ENCODE measurements around the gene FOXN1. TPM values are rescaled to one million over a fixed set of nuclear protein-coding genes. Genes with fewer than 3 reads are reported as not detected.
A peak's percentile ranks its signal among the peaks of the same experiment; 100 is the strongest.
"Not testable (repeated sequence)": the region's sequence is repeated elsewhere in the genome, so short reads cannot be mapped to it uniquely, and the experiment has no call there.

Gene FOXN1
- total RNA-seq, 1 donor from 2014 or later: not detected

GRCh38 chr17:28574526-28574925 lies 68.4 kb downstream of the FOXN1 start:
- DNase-seq (ENCODE audit: low read depth): no peak
- Histone ChIP-seq H3K27me3 (ENCODE audit: control insufficient read depth, insufficient read depth, low read length) (no peaks in the 10 kb centered on the region), H3K4me3 (ENCODE audit: low read depth, low read length) (no peak overlapping the region), H3K36me3 (ENCODE audit: control insufficient read depth, insufficient read depth, low read length) (no peaks in the 10 kb centered on the region)
- TF ChIP-seq, protein P1, sequence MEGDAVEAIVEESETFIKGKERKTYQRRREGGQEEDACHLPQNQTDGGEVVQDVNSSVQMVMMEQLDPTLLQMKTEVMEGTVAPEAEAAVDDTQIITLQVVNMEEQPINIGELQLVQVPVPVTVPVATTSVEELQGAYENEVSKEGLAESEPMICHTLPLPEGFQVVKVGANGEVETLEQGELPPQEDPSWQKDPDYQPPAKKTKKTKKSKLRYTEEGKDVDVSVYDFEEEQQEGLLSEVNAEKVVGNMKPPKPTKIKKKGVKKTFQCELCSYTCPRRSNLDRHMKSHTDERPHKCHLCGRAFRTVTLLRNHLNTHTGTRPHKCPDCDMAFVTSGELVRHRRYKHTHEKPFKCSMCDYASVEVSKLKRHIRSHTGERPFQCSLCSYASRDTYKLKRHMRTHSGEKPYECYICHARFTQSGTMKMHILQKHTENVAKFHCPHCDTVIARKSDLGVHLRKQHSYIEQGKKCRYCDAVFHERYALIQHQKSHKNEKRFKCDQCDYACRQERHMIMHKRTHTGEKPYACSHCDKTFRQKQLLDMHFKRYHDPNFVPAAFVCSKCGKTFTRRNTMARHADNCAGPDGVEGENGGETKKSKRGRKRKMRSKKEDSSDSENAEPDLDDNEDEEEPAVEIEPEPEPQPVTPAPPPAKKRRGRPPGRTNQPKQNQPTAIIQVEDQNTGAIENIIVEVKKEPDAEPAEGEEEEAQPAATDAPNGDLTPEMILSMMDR (IDR thresholded peaks at IDR 0.05; ENCODE audit: insufficient read depth, low read length, poor library complexity, severe bottlenecking): no peak

DNA sequence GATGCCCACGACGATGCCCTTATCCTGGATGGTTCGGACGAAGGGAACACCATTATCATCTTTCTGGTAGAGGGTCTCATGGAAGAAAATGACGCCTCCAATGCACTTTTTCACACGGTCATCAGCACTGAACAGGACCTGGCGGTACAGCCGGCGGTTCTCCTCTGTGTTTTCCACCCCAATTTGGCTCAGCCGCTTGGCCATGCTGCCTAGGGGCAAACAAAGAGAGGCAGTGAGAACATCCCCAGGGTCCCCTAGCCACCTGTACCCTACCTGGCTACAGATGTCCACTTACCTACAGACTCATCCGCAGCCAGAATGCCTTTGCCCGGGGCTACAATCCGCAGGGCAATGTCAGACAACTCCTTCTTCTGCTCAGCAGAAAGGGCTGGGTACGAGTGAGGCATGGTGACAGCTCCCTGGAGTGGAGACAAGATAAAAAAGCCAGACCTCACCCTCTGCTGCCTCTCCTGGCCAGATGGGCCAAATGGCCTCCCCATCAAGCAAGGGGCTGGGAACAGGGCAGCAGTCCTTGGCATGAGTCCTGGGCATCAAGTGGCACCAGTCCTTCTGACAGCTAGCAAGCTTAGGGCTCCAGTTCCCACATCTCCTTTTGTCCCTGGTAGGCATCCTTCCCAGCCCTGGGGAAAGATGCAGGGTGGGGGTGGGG lies 69.1 kb downstream of the FOXN1 start:
- DNase-seq (ENCODE audit: low read depth): no peak
- TF ChIP-seq, protein P1 (IDR thresholded peaks at IDR 0.05; ENCODE audit: insufficient read depth, low read length, poor library complexity, severe bottlenecking): no peak
- Histone ChIP-seq H3K36me3 (ENCODE audit: control insufficient read depth, insufficient read depth, low read length) (no peaks in the 10 kb centered on the region), H3K4me3 (ENCODE audit: low read depth, low read length) (no peak overlapping the region), H3K27me3 (ENCODE audit: control insufficient read depth, insufficient read depth, low read length) (no peaks in the 10 kb centered on the region)

DNA sequence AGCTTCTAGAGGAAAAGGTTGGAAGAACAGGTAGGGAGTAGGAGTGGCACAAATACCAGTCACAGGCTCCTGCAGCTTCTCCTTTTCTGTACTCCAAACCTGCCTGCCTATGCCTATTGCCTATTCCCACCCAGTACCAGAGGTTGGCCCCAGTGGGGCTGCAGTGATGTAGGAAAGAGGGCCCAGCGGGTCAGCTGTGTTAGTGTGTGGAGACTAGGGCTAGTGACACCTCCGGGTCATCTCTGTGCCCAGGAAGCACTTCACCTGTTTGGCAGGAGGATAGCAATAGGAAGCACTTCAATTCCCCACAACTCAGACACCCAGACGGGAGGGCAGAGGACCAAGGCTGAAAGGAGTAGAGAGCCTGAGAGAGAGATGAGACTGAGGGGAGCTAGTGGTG lies 69.9 kb downstream of the FOXN1 start:
- not testable (repeated sequence) for H3K27me3 ChIP-seq (ENCODE audit: control insufficient read depth, insufficient read depth, low read length); H3K4me3 ChIP-seq (ENCODE audit: low read depth, low read length); DNase-seq (ENCODE audit: low read depth); H3K36me3 ChIP-seq (ENCODE audit: control insufficient read depth, insufficient read depth, low read length)

- Histone ChIP-seq H3K36me3 (ENCODE audit: control insufficient read depth, insufficient read depth, low read length) (no peaks in the 10 kb centered on the region), H3K4me3 (ENCODE audit: low read depth, low read length) (peak within 1 kb of the TSS; percentile 25), H3K27me3 (ENCODE audit: control insufficient read depth, insufficient read depth, low read length) (no peaks in the 10 kb centered on the region)
- TF ChIP-seq, protein P1 (IDR thresholded peaks at IDR 0.05; ENCODE audit: insufficient read depth, low read length, poor library complexity, severe bottlenecking): no peak
- DNase-seq (ENCODE audit: low read depth): peak; percentile 78
Observed at GRCh38 chr17:28576758-28577465, 70.8 kb downstream of the FOXN1 start, which contains the start of gene ALDOC. ALDOC (minus strand) TSS chr17:28576895; CDS start chr17:28575532, 1,363 bp downstream.

DNA sequence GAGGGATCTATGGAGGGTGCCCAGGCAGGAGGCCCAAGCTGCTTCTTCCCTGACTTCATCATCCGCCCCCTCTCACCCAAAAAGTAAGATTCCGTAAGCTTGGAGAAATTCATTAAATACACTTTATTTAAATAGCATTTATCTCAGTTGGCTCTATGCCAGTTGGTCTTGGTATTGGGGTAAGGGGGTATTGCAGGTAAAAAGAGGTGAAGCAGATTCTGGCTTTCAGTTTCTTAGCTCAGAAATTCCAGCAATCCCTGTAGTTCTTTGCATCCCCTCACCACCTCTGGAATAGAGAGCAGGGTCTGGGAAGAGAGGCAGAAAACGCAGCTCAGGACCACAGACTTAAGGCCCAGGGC lies 71.3 kb downstream of the FOXN1 start:
- TF ChIP-seq, protein P1 (IDR thresholded peaks at IDR 0.05; ENCODE audit: insufficient read depth, low read length, poor library complexity, severe bottlenecking): no peak
- H3K36me3 ChIP-seq (ENCODE audit: control insufficient read depth, insufficient read depth, low read length): no peaks in the 10 kb centered on the region
- H3K27me3 ChIP-seq (ENCODE audit: control insufficient read depth, insufficient read depth, low read length): no peaks in the 10 kb centered on the region
- H3K4me3 ChIP-seq (ENCODE audit: low read depth, low read length): no peak overlapping the region
- no peak for DNase-seq (ENCODE audit: low read depth)

DNA sequence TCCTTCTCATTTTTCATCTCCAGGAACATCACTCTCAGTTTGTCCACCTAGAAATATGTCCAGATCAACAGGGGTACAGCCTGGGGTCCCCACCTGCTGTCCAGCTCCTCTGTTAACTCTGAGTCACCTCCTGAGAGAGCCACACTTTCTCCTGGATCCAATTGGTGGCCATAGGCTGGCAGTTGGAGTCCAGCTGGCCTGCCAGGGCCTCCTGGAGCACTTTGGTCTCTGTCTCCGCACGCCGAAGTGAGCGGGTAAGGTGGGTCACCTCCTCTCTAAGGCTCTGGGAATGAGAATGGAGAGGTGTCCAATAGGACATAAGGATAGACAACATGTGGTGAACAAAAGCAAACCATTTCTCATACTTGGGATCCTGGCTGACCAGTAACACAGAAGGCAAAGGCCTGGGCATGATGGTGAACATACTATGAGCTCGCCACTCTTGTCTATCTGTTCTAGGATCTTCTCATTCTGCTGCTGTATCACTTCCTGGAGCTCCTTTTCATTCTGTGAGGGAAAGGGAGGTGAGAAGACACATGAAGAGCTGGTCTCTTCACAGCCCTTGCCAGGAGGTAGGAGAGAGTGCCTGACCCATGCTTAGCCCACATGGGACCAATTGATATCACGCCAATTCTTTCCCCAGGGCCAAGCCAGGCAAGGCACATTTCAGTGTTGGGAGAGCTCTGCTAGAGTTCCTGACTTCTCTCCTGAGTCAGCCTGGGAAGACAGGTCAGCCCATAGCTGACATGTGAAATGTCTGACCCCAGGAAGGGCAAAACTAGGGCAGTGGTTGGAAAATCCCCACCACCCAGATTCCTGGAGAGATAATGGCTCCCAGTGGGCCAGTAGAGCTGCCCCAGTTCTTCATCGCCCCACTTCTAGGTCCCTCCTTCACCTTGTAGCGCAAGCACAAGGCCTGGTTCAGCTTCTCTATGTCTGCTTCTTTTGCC lies 72.4 kb downstream of the FOXN1 start:
- no peak for DNase-seq (ENCODE audit: low read depth)
- no peaks in the 10 kb centered on the region for H3K36me3 ChIP-seq (ENCODE audit: control insufficient read depth, insufficient read depth, low read length)
- no peaks in the 10 kb centered on the region for H3K27me3 ChIP-seq (ENCODE audit: control insufficient read depth, insufficient read depth, low read length)
- no peak overlapping the region for H3K4me3 ChIP-seq (ENCODE audit: low read depth, low read length)
- TF ChIP-seq, protein P1 (IDR thresholded peaks at IDR 0.05; ENCODE audit: insufficient read depth, low read length, poor library complexity, severe bottlenecking): no peak
